HG03469 (cell line): ENCODE results near the gene CEP85.
"Not testable (repeated sequence)": the region's sequence is repeated elsewhere in the genome, so short reads cannot be mapped to it uniquely, and the experiment has no call there.

Experiments
- ATAC-seq: cut with Tn5 transposase; IDR thresholded peaks from one replicate; pipeline ENCODE4 v1.9.1; 2021; ENCODE audit warnings: mild to moderate bottlenecking, moderate library complexity, moderate number of reproducible peaks; ENCODE audit not compliant: unreplicated experiment

CEP85 gene

DNA sequence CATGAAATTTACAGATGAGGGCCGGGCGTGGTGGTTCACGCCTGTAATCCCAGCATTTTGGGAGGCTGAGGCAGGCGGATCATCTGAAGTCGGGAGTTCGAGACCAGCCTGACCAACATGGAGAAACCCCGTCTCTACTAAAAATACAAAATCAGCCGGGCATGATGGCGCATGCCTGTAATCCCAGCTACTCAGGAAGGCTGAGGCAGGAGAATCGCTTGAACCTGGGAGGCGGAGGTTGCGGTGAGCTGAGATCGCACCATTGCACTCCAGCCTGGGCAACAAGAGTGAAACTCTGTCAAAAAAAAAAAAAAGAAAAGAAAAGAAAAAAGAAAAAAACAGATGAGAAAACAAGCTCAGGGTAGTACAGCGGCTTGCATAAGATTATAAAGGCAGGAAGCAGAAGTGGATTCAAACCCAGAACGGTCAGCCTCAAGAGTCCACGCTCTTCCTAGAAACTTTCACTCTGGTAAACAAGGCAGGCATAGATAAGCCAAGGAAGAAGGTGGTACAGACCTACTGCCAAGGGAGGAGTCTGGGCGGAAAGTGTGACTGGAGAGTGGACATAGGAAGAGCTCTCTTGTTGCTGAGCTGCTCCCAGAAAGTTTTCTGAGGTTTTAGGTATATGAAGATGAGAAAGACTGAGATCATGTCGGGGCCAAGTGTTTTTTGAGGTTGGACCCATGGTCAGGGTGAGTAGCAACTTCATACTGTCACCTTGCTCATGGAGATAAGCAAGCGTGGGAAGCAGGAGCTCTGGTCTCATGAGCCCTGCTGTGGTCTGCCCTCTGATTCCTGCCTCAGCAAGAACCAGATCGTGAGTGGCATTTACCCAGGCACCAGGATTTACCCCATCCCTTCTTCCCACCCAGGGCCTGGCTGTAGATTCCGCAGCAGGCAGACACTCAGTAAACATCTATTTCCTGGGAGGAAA is 74.2 kb downstream of the CEP85 start:
- ATAC-seq, result not testable (repeated sequence)

DNA sequence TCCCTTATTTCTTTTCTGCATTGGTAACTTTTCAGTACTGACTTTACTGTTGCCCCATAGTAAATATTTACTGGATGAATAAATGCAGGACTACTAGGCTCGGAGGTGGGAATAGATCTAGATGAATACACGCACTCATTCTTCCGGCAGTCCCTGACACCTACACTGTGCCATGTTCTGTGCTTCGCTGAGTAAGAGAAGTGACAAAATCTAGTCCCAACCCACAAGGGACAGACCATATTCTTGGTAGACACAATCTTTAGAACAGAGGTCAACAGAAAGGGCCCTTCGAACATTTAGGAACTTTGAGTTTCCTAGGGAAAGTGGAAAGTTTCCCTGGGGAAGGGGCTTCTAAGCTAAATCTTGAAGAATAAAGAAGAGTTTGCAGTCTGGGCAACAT is 80.5 kb downstream of the CEP85 start:
- ATAC-seq, result no peak

DNA sequence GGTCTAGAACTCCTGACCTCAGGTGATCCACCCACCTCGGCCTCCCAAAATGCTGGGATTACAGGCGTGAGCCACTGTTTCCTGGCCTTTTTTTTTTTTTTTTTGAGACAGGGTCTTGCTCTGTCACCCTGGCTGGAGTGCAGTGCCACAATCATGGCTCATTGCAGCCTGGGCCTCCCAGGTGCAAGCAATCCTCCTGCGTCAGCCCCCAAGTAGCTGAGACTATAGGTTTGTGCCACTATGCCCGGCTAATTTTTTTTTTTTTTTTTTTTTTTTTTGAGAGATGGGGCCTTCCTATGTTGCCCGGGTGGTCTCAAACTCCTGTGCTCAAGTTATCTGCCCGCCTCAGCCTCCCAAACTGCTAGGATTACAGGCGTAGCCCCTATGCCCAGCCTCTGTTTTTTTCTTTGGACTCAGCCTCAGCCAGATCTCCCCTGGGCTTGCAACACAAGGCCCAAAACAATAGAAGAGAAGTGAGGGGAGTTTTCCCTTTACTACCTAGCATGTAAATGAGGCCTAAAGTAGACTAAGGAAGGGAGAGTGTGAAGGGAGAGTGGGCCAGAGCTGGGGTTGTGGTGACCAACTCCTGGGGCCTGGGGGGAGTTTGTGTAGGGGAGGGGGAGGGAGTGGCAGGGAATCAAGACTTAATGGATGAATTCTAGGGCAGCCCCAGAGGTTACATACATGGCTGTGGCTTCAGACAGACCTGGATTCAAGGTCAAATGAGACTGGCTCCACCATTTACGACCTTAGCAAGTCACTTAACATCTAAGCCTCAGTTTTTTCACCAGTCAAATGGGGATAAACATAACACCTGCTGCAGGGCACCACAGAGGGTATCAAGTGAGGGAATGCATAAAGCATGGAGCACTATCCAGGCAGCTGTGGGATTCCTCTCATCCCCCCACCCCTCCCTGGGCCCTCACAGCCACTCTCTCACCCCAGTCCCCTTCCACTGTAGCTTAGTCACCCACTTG is 82.2 kb downstream of the CEP85 start:
- ATAC-seq, result no peak

DNA sequence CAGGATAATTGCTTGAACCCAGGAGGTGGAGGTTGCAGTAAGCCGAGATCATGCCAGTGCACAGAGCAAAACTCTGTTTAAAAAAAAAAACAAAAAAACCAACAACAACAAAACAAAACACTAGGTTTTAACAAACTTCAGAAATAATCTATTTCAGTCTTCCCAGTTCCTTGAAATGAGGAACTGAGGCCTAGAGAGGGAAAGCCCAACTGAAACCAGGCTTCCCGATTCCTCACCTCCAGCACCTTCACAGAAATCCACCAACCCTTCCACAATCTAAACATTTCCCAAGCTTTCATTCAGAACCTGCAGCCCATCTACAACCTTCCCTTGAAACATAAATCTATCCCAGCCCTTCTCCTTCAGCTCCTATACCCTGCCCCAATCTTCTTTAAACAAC is 83.1 kb downstream of the CEP85 start:
- no peak for ATAC-seq

DNA sequence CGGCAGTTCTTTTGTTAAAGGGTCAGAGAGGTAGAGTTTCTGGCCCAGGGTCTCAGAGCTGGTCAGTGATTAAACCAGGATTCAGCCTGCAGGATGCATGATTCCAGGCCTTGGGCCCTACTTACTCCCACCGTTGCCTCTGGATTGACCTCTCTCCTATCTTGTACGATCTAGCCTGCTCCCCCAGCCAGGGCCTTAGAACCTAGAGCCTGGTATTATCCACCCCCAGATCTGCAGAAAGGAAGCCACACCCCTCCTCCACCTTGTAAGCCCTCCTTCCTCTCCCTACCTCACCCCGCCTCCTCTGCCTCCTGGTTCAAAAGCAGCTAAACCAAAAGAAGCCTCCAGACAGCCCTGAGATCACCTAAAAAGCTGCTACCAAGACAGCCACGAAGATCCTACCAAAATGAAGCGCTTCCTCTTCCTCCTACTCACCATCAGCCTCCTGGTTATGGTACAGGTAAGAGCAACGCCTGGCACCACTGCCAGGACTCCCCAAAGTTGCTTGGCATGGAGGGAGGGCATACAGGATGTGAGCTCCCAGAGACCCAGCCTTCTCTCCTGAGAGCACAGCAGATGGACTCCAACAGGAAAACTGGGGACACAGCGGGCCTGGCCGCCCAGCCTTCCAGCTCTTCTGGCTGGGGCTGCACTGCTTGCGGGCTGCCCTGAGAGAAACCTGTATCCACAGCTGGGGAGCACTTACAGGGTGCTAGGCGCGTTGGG is 83.8 kb downstream of the CEP85 start, which contains the start of gene CD52:
Gene CD52 (plus strand): TSS at position 347 of the 726 bp plus-strand sequence. CDS start 60 bp downstream, at position 407.
- no peak for ATAC-seq

DNA sequence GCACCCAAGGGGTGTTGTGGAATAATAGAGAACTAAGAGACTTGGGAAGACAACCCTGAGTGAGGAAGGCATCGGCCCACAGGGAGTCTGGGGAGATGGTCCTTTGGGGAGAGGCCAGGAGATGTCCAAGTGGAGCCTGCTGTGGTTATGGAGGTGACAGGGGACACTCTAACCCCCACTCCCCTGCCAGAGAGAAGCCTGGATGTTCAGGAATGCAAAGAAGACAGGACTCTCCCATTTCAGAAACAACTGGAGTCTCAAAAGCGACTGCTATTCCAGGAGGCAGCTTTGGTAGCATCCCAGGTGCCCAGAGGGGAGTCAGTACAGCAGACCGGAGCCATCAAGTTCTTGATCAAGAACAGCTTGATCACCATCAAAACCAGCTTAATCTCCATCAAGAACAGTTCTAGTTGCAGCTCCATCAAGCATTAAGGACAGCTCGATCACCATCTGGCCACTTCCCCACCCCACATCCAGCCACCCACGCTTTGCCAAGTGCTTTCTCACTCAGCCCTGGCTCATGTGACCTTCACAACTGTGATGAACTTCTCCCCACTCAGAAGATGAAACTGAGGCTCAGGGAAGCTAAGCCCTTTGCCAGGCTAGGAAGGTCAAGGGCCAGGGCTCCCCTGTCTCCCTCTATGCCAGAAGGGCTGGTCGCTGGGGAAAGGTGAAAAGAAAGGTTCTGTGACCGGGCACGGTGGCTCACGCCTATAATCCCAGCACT is 84.5 kb downstream of the CEP85 start:
- ATAC-seq, result no peak

DNA sequence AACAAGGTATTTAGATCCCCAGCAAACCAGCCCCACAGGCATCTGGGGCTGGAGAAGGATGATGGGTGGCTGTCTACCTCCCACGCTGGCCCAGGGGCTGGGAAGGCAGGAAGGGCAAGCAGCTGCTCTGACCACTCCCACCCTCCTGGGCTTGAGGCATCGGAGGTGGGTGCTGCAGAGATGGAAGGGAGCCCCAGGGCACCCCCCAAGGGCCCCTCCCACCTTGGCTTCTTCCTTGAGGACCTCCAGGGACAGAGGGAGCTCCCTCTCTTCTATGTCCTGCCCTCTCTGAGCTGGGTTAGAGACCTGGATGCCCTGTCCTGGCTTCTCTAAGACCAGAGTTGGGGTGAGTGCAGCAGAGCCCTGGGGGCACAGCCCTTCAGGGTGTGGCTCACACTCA is 86.9 kb downstream of the CEP85 start:
- ATAC-seq, result no peak

DNA sequence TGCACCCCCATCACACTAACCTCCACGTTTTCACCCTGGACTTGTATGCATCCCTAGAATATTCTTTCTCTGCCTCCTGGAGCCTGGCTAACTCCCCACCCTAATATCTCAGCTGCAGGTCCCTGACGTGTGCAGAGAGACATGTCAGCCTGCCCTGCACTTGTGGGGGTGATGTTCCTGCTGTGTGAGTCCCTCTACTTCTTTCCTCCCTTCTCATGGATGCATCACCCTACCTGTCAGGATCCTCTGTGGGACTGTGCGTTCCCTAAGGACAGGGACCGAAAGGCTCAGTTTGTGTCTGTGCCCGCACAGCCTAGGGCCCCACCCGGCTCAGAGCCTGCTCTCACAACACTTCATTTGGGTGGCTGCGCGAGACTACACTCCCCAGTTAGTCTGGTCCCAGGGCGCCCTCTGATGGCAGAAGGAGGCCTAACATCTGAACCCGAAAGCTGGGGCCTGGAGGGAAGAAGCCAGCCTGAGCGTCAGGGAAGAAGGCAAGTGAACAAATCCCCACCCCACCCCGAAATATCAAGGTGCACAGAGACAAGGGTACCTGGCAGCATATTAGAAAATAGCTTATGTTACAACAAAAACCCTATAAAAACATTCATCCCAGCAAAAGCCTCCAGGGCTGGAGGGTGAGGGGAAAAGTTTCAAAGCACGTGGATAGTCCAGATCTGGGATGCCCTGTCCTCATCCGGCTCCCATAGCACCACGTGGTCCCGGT is 87.5 kb downstream of the CEP85 start:
- ATAC-seq, result no peak

DNA sequence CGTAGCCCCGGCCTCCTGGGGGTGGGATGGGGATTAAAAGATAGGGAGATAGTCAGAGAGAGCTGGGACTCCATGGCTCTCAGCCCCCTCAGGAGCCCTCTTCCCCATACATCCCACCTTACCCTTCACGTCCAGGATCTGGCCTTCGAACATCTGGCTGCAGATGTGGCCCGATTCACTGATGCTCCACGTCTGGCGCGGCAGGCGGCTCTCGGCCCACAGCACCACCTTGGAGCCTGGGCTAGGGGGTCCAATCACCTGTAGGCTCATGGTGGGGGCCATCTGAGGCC is 88.0 kb downstream of the CEP85 start:
- no peak for ATAC-seq

DNA sequence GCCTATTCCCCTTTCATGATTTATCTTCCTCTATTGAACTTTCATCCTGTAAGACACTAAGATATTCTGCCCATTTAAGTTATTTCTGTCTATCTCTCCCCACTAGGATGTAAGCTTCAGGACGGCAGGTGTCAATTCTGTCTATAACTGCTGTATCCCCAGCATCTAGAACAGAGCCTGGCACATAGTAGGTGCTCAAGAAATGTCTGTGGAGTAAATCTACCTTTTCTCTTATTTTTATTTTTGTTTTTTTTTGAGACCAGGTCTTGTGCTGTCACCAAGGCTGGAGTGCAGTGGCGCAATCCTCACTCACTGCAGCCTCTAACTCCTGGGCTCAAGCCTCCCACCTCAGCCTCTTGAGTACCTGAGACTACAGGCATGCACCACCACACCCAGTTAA is 89.4 kb downstream of the CEP85 start:
- ATAC-seq, result no peak

DNA sequence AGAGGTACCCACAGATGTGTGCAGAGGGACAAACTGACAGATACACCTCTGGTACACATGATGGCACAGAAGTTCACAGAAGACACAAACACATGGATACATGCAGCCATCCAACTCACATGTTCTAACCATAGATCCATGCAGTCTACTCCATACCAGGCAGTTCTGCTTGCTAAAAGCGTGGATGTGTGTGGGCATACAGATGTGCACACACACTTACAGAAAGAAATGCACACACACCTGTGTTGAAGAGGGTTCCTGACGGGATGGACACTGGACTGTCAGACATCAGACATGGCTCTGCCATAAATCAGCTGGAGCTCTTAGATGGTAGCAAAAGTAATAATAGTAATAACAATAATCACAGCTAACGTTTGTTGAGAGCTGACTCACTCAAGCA is 90.5 kb downstream of the CEP85 start:
- ATAC-seq, result no peak

DNA sequence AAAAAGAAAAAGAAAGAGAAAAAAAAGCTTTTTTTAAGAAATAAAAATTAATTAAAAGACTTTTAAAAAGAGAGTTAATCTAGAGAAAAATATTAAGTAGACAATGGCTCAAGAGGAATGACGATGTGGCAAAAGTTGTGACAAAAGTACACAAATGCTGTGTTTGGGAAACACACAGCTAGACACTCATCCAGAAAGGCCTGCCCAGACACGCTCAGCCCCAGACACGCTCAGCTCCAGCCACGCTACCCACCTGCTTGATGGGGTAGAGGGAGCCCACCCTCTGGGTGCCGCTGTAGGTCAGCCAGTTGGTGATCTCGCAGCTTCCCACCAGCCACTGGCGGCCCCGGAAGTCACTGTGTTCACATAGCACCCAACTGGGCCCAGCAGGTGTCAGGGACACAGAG is 94.0 kb downstream of the CEP85 start:
- no peak for ATAC-seq
